ENCODE results near the gene TNFRSF14. TPM values are rescaled to one million over a fixed set of nuclear protein-coding genes. Genes with fewer than 3 reads are reported as not detected.

Gene TNFRSF14
- total and polyA plus RNA-seq, 2 experiments from 2014 or later = 7.8 to 13.3 TPM

GRCh38 chr1:2532485-2533160 lies 23.5 kb upstream of the TNFRSF14 start:
- Histone ChIP-seq H4K20me1 (ENCODE audit: insufficient read depth) (no peaks in the 10 kb centered on the region), H3K4me3 (no peak overlapping the region), H3F3A (ENCODE audit: insufficient read depth) (no peaks in the 10 kb centered on the region), H3K27me3 (replicated peaks; ENCODE audit: insufficient read depth) (peaks cover 18% of the 10 kb centered on the region), H3K9me2 (ENCODE audit: insufficient read depth) (no peaks in the 10 kb centered on the region), H3K4me1 (ENCODE audit: insufficient read depth) (peaks cover 22% of the 10 kb centered on the region), H3K9ac (no peak overlapping the region), H3K4me2 (ENCODE audit: unreplicated experiment) (no peak overlapping the region), H3K27ac (no peak overlapping the region), H3K36me3 (ENCODE audit: low read depth) (no peaks in the 10 kb centered on the region), H2AFZ (no peak overlapping the region), H3K9me3 (ENCODE audit: low read depth) (no peaks in the 10 kb centered on the region), H3K79me2 (ENCODE audit: insufficient read depth) (no peaks in the 10 kb centered on the region)
- no peak for DNase-seq
- TF ChIP-seq EZH2 (IDR thresholded peaks at IDR 0.05; ENCODE audit: insufficient read depth, poor library complexity, severe bottlenecking) = no peak
- no peak for TF ChIP-seq EZH2phosphoT487 (IDR thresholded peaks at IDR 0.05; ENCODE audit: insufficient read depth, low read depth)
- in situ Hi-C loops (cut with MboI) = no loop called here
- 22 to 33% methylated on average over 12 to 20 of the region's 23 CpGs for WGBS, 2 experiments (ENCODE audit: low coverage in 1 of 2, low lambda C conversion rate in 2 of 2, missing lambda C conversion rate in 2 of 2)

- H3K9me2 ChIP-seq (ENCODE audit: insufficient read depth) = no peaks in the 10 kb centered on the region
- WGBS, 2 experiments (ENCODE audit: low coverage in 1 of 2, low lambda C conversion rate in 2 of 2, missing lambda C conversion rate in 2 of 2) = 68 to 69% methylated on average over 8 to 11 of the region's 11 CpGs
- in situ Hi-C loops (cut with MboI) = no loop called here
- H3K4me2 ChIP-seq (ENCODE audit: unreplicated experiment) = no peak overlapping the region
- peaks cover 22% of the 10 kb centered on the region for H3K4me1 ChIP-seq (ENCODE audit: insufficient read depth)
- H2AFZ ChIP-seq = no peak overlapping the region
- TF ChIP-seq EZH2 (IDR thresholded peaks at IDR 0.05; ENCODE audit: insufficient read depth, poor library complexity, severe bottlenecking) (no peak), EZH2phosphoT487 (IDR thresholded peaks at IDR 0.05; ENCODE audit: insufficient read depth, low read depth) (no peak)
- no peaks in the 10 kb centered on the region for H3K9me3 ChIP-seq (ENCODE audit: low read depth)
- H3F3A ChIP-seq (ENCODE audit: insufficient read depth) = no peaks in the 10 kb centered on the region
- peak; percentile 67 for DNase-seq
- H3K79me2 ChIP-seq (ENCODE audit: insufficient read depth) = no peaks in the 10 kb centered on the region
- no peak overlapping the region for H3K9ac ChIP-seq
- no peaks in the 10 kb centered on the region for H3K36me3 ChIP-seq (ENCODE audit: low read depth)
- peaks cover 18% of the 10 kb centered on the region for H3K27me3 ChIP-seq (replicated peaks; ENCODE audit: insufficient read depth)
- no peak overlapping the region for H3K27ac ChIP-seq
- no peaks in the 10 kb centered on the region for H4K20me1 ChIP-seq (ENCODE audit: insufficient read depth)
- no peak overlapping the region for H3K4me3 ChIP-seq
These were observed 22.8 kb upstream of the TNFRSF14 start for GRCh38 chr1:2533365-2533764.

- H3K27ac ChIP-seq = no peak overlapping the region
- no peaks in the 10 kb centered on the region for H3F3A ChIP-seq (ENCODE audit: insufficient read depth)
- H3K79me2 ChIP-seq (ENCODE audit: insufficient read depth) = no peaks in the 10 kb centered on the region
- H4K20me1 ChIP-seq (ENCODE audit: insufficient read depth) = no peaks in the 10 kb centered on the region
- no peak overlapping the region for H3K4me2 ChIP-seq (ENCODE audit: unreplicated experiment)
- WGBS, 2 experiments (ENCODE audit: low coverage in 1 of 2, low lambda C conversion rate in 2 of 2, missing lambda C conversion rate in 2 of 2) = 88 to 89% methylated on average over 4 to 7 of the region's 7 CpGs
- DNase-seq = no peak
- peaks cover 22% of the 10 kb centered on the region for H3K4me1 ChIP-seq (ENCODE audit: insufficient read depth)
- in situ Hi-C loops (cut with MboI) = no loop called here
- H2AFZ ChIP-seq = no peak overlapping the region
- H3K27me3 ChIP-seq (replicated peaks; ENCODE audit: insufficient read depth) = peaks cover 18% of the 10 kb centered on the region
- TF ChIP-seq EZH2phosphoT487 (IDR thresholded peaks at IDR 0.05; ENCODE audit: insufficient read depth, low read depth) (no peak), EZH2 (IDR thresholded peaks at IDR 0.05; ENCODE audit: insufficient read depth, poor library complexity, severe bottlenecking) (no peak)
- no peak overlapping the region for H3K4me3 ChIP-seq
- no peak overlapping the region for H3K9ac ChIP-seq
- no peaks in the 10 kb centered on the region for H3K9me3 ChIP-seq (ENCODE audit: low read depth)
- no peaks in the 10 kb centered on the region for H3K9me2 ChIP-seq (ENCODE audit: insufficient read depth)
- no peaks in the 10 kb centered on the region for H3K36me3 ChIP-seq (ENCODE audit: low read depth)
These were observed 21.9 kb upstream of the TNFRSF14 start for GRCh38 chr1:2534315-2534686.

GRCh38 chr1:2534687-2535441 lies 21.3 kb upstream of the TNFRSF14 start:
- Histone ChIP-seq H4K20me1 (ENCODE audit: insufficient read depth) (no peaks in the 10 kb centered on the region), H3F3A (ENCODE audit: insufficient read depth) (no peaks in the 10 kb centered on the region), H3K27ac (no peak overlapping the region), H3K4me1 (ENCODE audit: insufficient read depth) (peaks cover 22% of the 10 kb centered on the region), H3K4me3 (no peak overlapping the region), H3K27me3 (replicated peaks; ENCODE audit: insufficient read depth) (peaks cover 16% of the 10 kb centered on the region), H3K9ac (no peak overlapping the region), H3K4me2 (ENCODE audit: unreplicated experiment) (peak overlapping the region; percentile 48), H3K79me2 (ENCODE audit: insufficient read depth) (no peaks in the 10 kb centered on the region), H2AFZ (no peak overlapping the region), H3K9me3 (ENCODE audit: low read depth) (no peaks in the 10 kb centered on the region), H3K9me2 (ENCODE audit: insufficient read depth) (no peaks in the 10 kb centered on the region), H3K36me3 (ENCODE audit: low read depth) (no peaks in the 10 kb centered on the region)
- 43 to 52% methylated on average over 17 to 18 of the region's 18 CpGs for WGBS, 2 experiments (ENCODE audit: low coverage in 1 of 2, low lambda C conversion rate in 2 of 2, missing lambda C conversion rate in 2 of 2)
- DNase-seq = peak; percentile 65
- no peak for TF ChIP-seq EZH2 (IDR thresholded peaks at IDR 0.05; ENCODE audit: insufficient read depth, poor library complexity, severe bottlenecking)
- TF ChIP-seq EZH2phosphoT487 (IDR thresholded peaks at IDR 0.05; ENCODE audit: insufficient read depth, low read depth) = no peak
- in situ Hi-C loops (cut with MboI) = no loop called here
